OCI-LY7 (cell line): ENCODE results near the gene EBF3. TPM values are rescaled to one million over a fixed set of nuclear protein-coding genes. Genes with fewer than 3 reads are reported as not detected.

Experiments
- BruUV-seq: library from RNA; stranded (reverse); fragments of 400-500 nt; replicated peaks from 2 replicates; lab custom pipeline; 2021; lab: Mats Ljungman, UMichigan
- CTCF ChIA-PET: fragments of 300-600 bp; sonication (Branson Sonifier 250); formaldehyde crosslinking; loops from one replicate; lab custom pipeline; 2022; ENCODE audit warnings: antibody characterized with exemption; ENCODE audit not compliant: unreplicated experiment; lab: Charles Lee
- POLR2A ChIA-PET: fragments of 300-600 bp; sonication (Branson Sonifier 250); formaldehyde crosslinking; loops from one replicate; lab custom pipeline; 2022; ENCODE audit warnings: antibody characterized with exemption; lab: Charles Lee
- DNase-seq: peaks from one replicate; pipeline ENCODE4 v3.0.0-alpha.2; 2015; ENCODE audit warnings: low spot score
- H2AFZ ChIP-seq: fragments of 200-600 bp; sonication (generic), shearing (Covaris generic); 2 replicates; pipeline ENCODE4 v1.6.1; 2014; ENCODE audit warnings: mild to moderate bottlenecking, antibody characterized with exemption, low read length, moderate library complexity
- H3K27ac ChIP-seq: fragments of 200-600 bp; sonication (generic); 2 replicates; pipeline ENCODE4 v1.5.1; 2014; ENCODE audit warnings: mixed run types, low read depth, mild to moderate bottlenecking, moderate library complexity, low read length, inconsistent platforms; ENCODE audit not compliant: poor library complexity, severe bottlenecking
- H3K36me3 ChIP-seq: fragments of 200-600 bp; sonication (generic); 2 replicates; pipeline ENCODE4 v1.6.1; 2014; ENCODE audit warnings: mild to moderate bottlenecking, antibody characterized with exemption, low read length, moderate library complexity, mixed read lengths; ENCODE audit not compliant: insufficient read depth
- H3K4me1 ChIP-seq: fragments of 200-600 bp; sonication (generic); 2 replicates; pipeline ENCODE4 v1.5.1; 2014; ENCODE audit warnings: mild to moderate bottlenecking, low read length; ENCODE audit not compliant: insufficient read depth, poor library complexity, severe bottlenecking
- H3K4me2 ChIP-seq: fragments of 200-600 bp; sonication (generic); 2 replicates; pipeline ENCODE4 v1.6.1; 2014; ENCODE audit warnings: mild to moderate bottlenecking, low read length
- H3K4me3 ChIP-seq: fragments of 200-600 bp; sonication (generic); 2 replicates; pipeline ENCODE4 v1.5.1; 2014; ENCODE audit warnings: mild to moderate bottlenecking, low read depth, low read length; ENCODE audit not compliant: poor library complexity, severe bottlenecking
- H3K79me2 ChIP-seq: fragments of 200-600 bp; sonication (generic); 2 replicates; pipeline ENCODE4 v1.6.1; 2016; ENCODE audit warnings: low read depth, mild to moderate bottlenecking, low read length, moderate library complexity, mixed read lengths; ENCODE audit not compliant: insufficient read depth
- H3K9me2 ChIP-seq: fragments of 200-600 bp; sonication (generic); 2 replicates; pipeline ENCODE4 v1.6.1; 2016; ENCODE audit warnings: mild to moderate bottlenecking, low read length, mixed read lengths; ENCODE audit not compliant: insufficient read depth
- H3K9me3 ChIP-seq: fragments of 200-600 bp; sonication (generic); 2 replicates; pipeline ENCODE4 v1.6.1; 2014; ENCODE audit warnings: mild to moderate bottlenecking, mixed run types, low read length, mixed read lengths
- H4K20me1 ChIP-seq: fragments of 200-600 bp; sonication (generic); 2 replicates; pipeline ENCODE4 v1.6.1; 2014; ENCODE audit warnings: mild to moderate bottlenecking, antibody characterized with exemption, low read length, moderate library complexity, mixed read lengths; ENCODE audit not compliant: insufficient read depth
- CTCF ChIP-seq: fragments of 200-600 bp; sonication (generic); conservative IDR thresholded peaks from 2 replicates; pipeline ENCODE4 v1.5.1; 2014; ENCODE audit warnings: mild to moderate bottlenecking, antibody characterized with exemption, low read length, moderate library complexity, mixed read lengths
- EZH2phosphoT487 ChIP-seq: fragments of 200-600 bp; sonication (generic); IDR thresholded peaks from 2 replicates; pipeline ENCODE4 v1.6.1; 2018; ENCODE audit warnings: low read depth, borderline replicate concordance, mild to moderate bottlenecking, mixed run types, antibody characterized with exemption, low read length, moderate library complexity, mixed read lengths
- intact Hi-C: fragments of 100-400 bp; cut with micrococcal nuclease; formaldehyde crosslinking; loops from one replicate; pipeline ENCODE4 v1.10.0; 2022; ENCODE audit not compliant: unreplicated experiment
- total RNA-seq, 2 experiments: library from RNA; depleted of rRNA in 1 of 2; stranded (reverse); fragments of >200 nt in 1 of 2; shearing (Covaris generic) in 1 of 2; gene quantifications; 2 replicates each; pipeline ENCODE4 v1.2.3, GENCODE V29; 2014 to 2022

Gene EBF3
- total RNA-seq, 2 experiments from 2014 or later: not detected

- no peak overlapping the region for H3K27ac ChIP-seq
- DNase-seq: no peak
Observed at GRCh38 chr10:129936923-129937300, 27.2 kb downstream of the EBF3 start.

GRCh38 chr10:129936266-129936922, 27.7 kb downstream of the EBF3 start:
- no peaks in the 10 kb centered on the region for H3K4me1 ChIP-seq

More at GRCh38 chr10:129936923-129937300, 27.2 kb downstream of the EBF3 start:
- Histone ChIP-seq H4K20me1 (no peaks in the 10 kb centered on the region), H3K4me1 (no peaks in the 10 kb centered on the region), H2AFZ (no peak overlapping the region), H3K9me2 (no peaks in the 10 kb centered on the region), H3K79me2 (no peaks in the 10 kb centered on the region), H3K4me2 (no peak overlapping the region), H3K4me3 (no peak overlapping the region), H3K36me3 (no peaks in the 10 kb centered on the region), H3K9me3 (no peaks in the 10 kb centered on the region)
- POLR2A ChIA-PET: no interaction called here
- TF ChIP-seq CTCF: no peak
- no peak for TF ChIP-seq EZH2phosphoT487
- CTCF ChIA-PET: no interaction called here
- BruUV-seq: no TSS peak
- intact Hi-C loops: no loop called here

More at GRCh38 chr10:129936266-129936922, 27.7 kb downstream of the EBF3 start:
- H3K36me3 ChIP-seq: no peaks in the 10 kb centered on the region
- H3K4me3 ChIP-seq: no peak overlapping the region
- no peak for DNase-seq
- TF ChIP-seq EZH2phosphoT487 (no peak), CTCF (no peak)
- H3K4me2 ChIP-seq: no peak overlapping the region
- CTCF ChIA-PET: no interaction called here
- no peak overlapping the region for H3K27ac ChIP-seq
- POLR2A ChIA-PET: no interaction called here
- no TSS peak for BruUV-seq
- no peaks in the 10 kb centered on the region for H4K20me1 ChIP-seq
- no peaks in the 10 kb centered on the region for H3K79me2 ChIP-seq
- intact Hi-C loops: no loop called here
- no peaks in the 10 kb centered on the region for H3K9me2 ChIP-seq
- H3K9me3 ChIP-seq: no peaks in the 10 kb centered on the region
- H2AFZ ChIP-seq: no peak overlapping the region
